Endothelial cell of umbilical vein (primary cell): ENCODE measurements around the gene WDFY2. TPM values are rescaled to one million over a fixed set of nuclear protein-coding genes. Genes with fewer than 3 reads are reported as not detected.

Experiments
- BruUV-seq: library from RNA; stranded (reverse); fragments of 400-500 nt; replicated peaks from 2 replicates; lab custom pipeline; 2021; lab: Mats Ljungman, UMichigan
- CTCF ChIA-PET: fragments of 300-600, 350-600 bp; sonication (Branson Sonifier 250); formaldehyde crosslinking; loops from one replicate; lab custom pipeline; 2021; ENCODE audit warnings: antibody characterized with exemption, inconsistent platforms; lab: Charles Lee
- POLR2A ChIA-PET: fragments of 300-600, 350-600 bp; sonication (Branson Sonifier 250); formaldehyde crosslinking; loops from one replicate; lab custom pipeline; 2021; ENCODE audit warnings: antibody characterized with exemption, inconsistent platforms; lab: Charles Lee
- DNase-seq: peaks from one replicate; pipeline ENCODE4 v3.0.0-alpha.2; 2011; ENCODE audit warnings: low read depth, low spot score
- FAIRE-seq: peaks from 2 replicates; lab custom pipeline; 2011; peaks lifted over from hg19 to GRCh38; lab: Jason Lieb, UNC
- H2AFZ ChIP-seq: 2 replicates; pipeline ENCODE4 v1.6.0; 2012; ENCODE audit warnings: low read depth, low read length, control low read depth, inconsistent platforms
- H3K27ac ChIP-seq: 2 replicates; pipeline ENCODE4 v1.5.1; 2011; ENCODE audit warnings: low read depth, mild to moderate bottlenecking, control low read depth, low read length, moderate library complexity; ENCODE audit not compliant: insufficient read depth
- H3K27me3 ChIP-seq, 2 experiments: 2 replicates each; pipeline versions ENCODE4 v1.6.0 to v1.6.1; 2011; ENCODE audit warnings: low read length in 2 of 2, mixed read lengths in 1 of 2; ENCODE audit not compliant: control insufficient read depth in 2 of 2, insufficient read depth in 2 of 2
- H3K36me3 ChIP-seq, 2 experiments: 2 replicates in 1 of 2; 3 replicates in 1 of 2; pipeline ENCODE4 v1.5.1; 2011; ENCODE audit warnings: low read length in 2 of 2, mild to moderate bottlenecking in 1 of 2, moderate library complexity in 1 of 2; ENCODE audit not compliant: control insufficient read depth in 2 of 2, insufficient read depth in 2 of 2; ENCODE audit errors: extremely low read depth in 1 of 2
- H3K4me1 ChIP-seq: 3 replicates; pipeline ENCODE4 v1.5.1; 2011; ENCODE audit warnings: mild to moderate bottlenecking, low read length; ENCODE audit not compliant: control insufficient read depth, insufficient read depth; ENCODE audit errors: extremely low read depth
- H3K4me2 ChIP-seq: 2 replicates; pipeline ENCODE4 v1.6.1; 2011; ENCODE audit warnings: low read length, control low read depth, mixed read lengths; ENCODE audit not compliant: insufficient read depth
- H3K4me3 ChIP-seq, 3 experiments: fragments of 200-600 bp in 1 of 3; sonication (generic), shearing (Covaris generic) in 1 of 3; replicated peaks in 1 of 3; 2 replicates each; pipeline ENCODE4 v1.5.1; 2011 to 2016; ENCODE audit warnings: control low read depth in 3 of 3, low read length in 3 of 3, mild to moderate bottlenecking in 2 of 3, inconsistent platforms in 1 of 3, low read depth in 1 of 3, moderate library complexity in 1 of 3; ENCODE audit not compliant: insufficient read depth in 1 of 3
- H3K79me2 ChIP-seq: 2 replicates; pipeline ENCODE4 v1.6.0; 2012; ENCODE audit warnings: low read length, inconsistent platforms; ENCODE audit not compliant: control insufficient read depth, insufficient read depth
- H3K9ac ChIP-seq: replicated peaks from 2 replicates; pipeline ENCODE3; 2011; ENCODE audit warnings: low read length, control low read depth; ENCODE audit not compliant: insufficient read depth; ENCODE audit errors: extremely low read depth
- H3K9me1 ChIP-seq: replicated peaks from 3 replicates; pipeline ENCODE4 v1.6.0; 2011; ENCODE audit warnings: mild to moderate bottlenecking, low read length; ENCODE audit not compliant: control insufficient read depth, insufficient read depth; ENCODE audit errors: extremely low read depth
- H3K9me3 ChIP-seq: replicated peaks from 2 replicates; pipeline ENCODE4 v1.5.1; 2012; ENCODE audit warnings: low read length, inconsistent platforms; ENCODE audit not compliant: control insufficient read depth, insufficient read depth
- H4K20me1 ChIP-seq: replicated peaks from 2 replicates; pipeline ENCODE3; 2011; ENCODE audit warnings: mild to moderate bottlenecking, low read length; ENCODE audit not compliant: control insufficient read depth, insufficient read depth; ENCODE audit errors: extremely low read depth
- FOS ChIP-seq: IDR thresholded peaks from 2 replicates; pipeline ENCODE4 v1.6.1; 2011; ENCODE audit warnings: mild to moderate bottlenecking, low read length, moderate library complexity, borderline replicate concordance; ENCODE audit not compliant: insufficient read depth
- GATA2 ChIP-seq: IDR thresholded peaks from 2 replicates; pipeline ENCODE4 v1.7.0; 2011; ENCODE audit warnings: low read depth, mild to moderate bottlenecking, moderate library complexity, mixed read lengths, low read length; ENCODE audit not compliant: insufficient read length, insufficient read depth
- JUN ChIP-seq: IDR thresholded peaks from 2 replicates; pipeline ENCODE4 v1.6.1; 2011; ENCODE audit warnings: borderline replicate concordance, low read depth; ENCODE audit not compliant: insufficient read length, insufficient read depth
- MYC ChIP-seq: IDR thresholded peaks from one replicate; pipeline ENCODE4 v1.6.1; 2011; ENCODE audit warnings: mild to moderate bottlenecking, low read depth, low read length
- POLR2AphosphoS5 ChIP-seq: IDR thresholded peaks from 2 replicates; pipeline ENCODE4 v1.6.1; 2012; ENCODE audit warnings: low read depth, mild to moderate bottlenecking, control low read depth, low read length, moderate library complexity; ENCODE audit not compliant: insufficient read depth
- dilution Hi-C: fragments of 300-500 bp; cut with MboI; formaldehyde crosslinking; loops from one replicate; pipeline ENCODE4 v1.15.0; 2019; ENCODE audit warnings: low sequenced_read_pairs; ENCODE audit not compliant: extremely low pct_ligation_motif_present
- intact Hi-C: fragments of 100-400 bp; cut with micrococcal nuclease; formaldehyde crosslinking; loops from one replicate; pipeline ENCODE4 v1.10.0; 2022
- polyA plus RNA-seq, 4 experiments: library from polyadenylated mRNA; depleted of rRNA in 3 of 4; stranded (reverse) in 3 of 4; unstranded in 1 of 4; fragments of >200 nt; gene quantifications; 2 replicates each; pipeline versions ENCODE4 v1.2.1 to v1.2.3, GENCODE V29; 2011 to 2012; ENCODE audit warnings: missing spikeins in 1 of 4
- total RNA-seq: library from RNA; stranded (reverse); gene quantifications from 2 replicates; pipeline ENCODE4 v1.2.3, GENCODE V29; 2021
- TF ChIP-seq, protein P1 (sequence below): IDR thresholded peaks from 2 replicates; pipeline ENCODE4 v1.6.1; 2011; ENCODE audit not compliant: insufficient read depth, insufficient read length
- TF ChIP-seq, protein P2 (sequence below), 2 donors: IDR thresholded peaks; 1 replicate in 1 of 2; 2 replicates in 1 of 2; pipeline ENCODE4 v1.5.1; 2011; ENCODE audit warnings: low read length in 2 of 2, mild to moderate bottlenecking in 2 of 2, moderate library complexity in 2 of 2, control low read depth in 1 of 2, inconsistent platforms in 1 of 2, low read depth in 1 of 2; ENCODE audit not compliant: insufficient read depth in 1 of 2; ENCODE audit errors: extremely low read depth in 1 of 2

WDFY2 gene
- total and polyA plus RNA-seq, 2 donors (not counting 3 experiments of a cell fraction or from before 2014, with no cell fraction given), result 2.1 to 5.5 TPM

DNA sequence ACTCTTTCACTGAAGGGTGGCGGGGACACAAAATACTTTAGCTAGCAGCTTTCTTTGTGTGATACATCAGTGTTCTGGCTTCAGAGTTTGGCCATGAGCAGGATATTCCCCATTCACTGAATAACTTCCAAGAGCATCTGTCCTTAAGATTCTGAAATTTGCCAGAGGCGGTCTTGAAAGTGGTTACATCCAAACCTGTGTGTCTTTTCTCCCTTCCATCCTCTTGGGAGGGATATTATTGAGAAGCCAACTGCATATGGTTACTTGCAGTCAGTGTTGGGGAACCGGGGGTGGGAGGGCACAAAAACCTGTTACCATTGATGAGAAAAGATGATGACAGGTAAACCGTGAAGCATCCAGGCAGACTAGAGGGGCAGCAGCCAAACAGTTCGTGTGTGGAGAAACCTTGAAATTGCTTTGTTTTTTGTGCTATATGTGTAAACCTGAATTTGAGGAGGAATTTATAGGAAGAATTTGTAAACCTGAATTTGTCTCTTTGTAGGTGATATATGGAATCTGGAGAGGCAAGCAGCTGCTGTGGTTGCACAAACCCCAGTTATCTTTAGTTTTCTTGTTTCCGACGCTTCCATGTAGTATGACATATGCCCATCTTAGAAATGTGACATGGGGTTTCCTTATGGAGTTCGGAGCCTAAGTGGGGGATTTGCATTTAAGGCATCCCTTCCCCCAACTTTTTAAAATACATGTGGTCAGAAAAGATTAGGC is 104.8 kb downstream of the WDFY2 start:
- Histone ChIP-seq H4K20me1 (no peaks in the 10 kb centered on the region), H3K9me3 (no peaks in the 10 kb centered on the region), H3K9ac (no peak overlapping the region), H3K9me1 (no peaks in the 10 kb centered on the region), H3K36me3 (no peaks in the 10 kb centered on the region), H3K4me1 (no peaks in the 10 kb centered on the region), H3K4me3 (no peak overlapping the region), H3K27me3 (no peaks in the 10 kb centered on the region), H3K4me2 (no peak overlapping the region), H3K27ac (no peak overlapping the region), H3K79me2 (no peaks in the 10 kb centered on the region), H2AFZ (no peak overlapping the region)
- BruUV-seq, result no TSS peak
- CTCF ChIA-PET, result interaction anchor here (0.9 kb wide), 1 partner anchor 44 kb away, joined by 3 read pairs; no protein-coding TSS in a partner anchor
- dilution Hi-C loops (no loop called here), intact Hi-C loops (no loop called here)
- TF ChIP-seq GATA2, result no peak
- TF ChIP-seq JUN, result no peak
- TF ChIP-seq, protein P1, sequence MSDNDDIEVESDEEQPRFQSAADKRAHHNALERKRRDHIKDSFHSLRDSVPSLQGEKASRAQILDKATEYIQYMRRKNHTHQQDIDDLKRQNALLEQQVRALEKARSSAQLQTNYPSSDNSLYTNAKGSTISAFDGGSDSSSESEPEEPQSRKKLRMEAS, result no peak
- TF ChIP-seq FOS, result no peak
- DNase-seq (no peak), FAIRE-seq (no peak)
- POLR2A ChIA-PET, result no interaction called here

DNA sequence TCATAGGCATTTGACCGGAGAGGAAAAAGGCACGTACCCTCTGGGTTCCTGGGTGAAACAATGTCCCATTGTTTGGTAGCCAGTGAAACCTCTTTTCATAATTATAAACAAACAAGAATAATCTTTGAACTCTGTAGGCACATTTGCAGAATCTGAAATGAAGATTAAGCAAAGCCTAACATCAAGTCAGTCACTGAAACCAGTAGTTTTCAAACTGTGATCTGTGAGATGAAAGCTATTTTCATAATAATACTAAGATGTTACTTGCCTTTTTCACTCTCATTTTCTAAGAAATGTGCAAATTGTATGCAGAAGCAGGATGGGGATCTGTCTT is 105.4 kb downstream of the WDFY2 start:
- FAIRE-seq, result no peak
- H3K36me3 ChIP-seq, result no peaks in the 10 kb centered on the region

More for the DNA sequence above, 105.4 kb downstream of the WDFY2 start:
- intact Hi-C loops (no loop called here), dilution Hi-C loops (no loop called here)
- TF ChIP-seq, protein P1, result no peak
- no peak for TF ChIP-seq MYC
- TF ChIP-seq, protein P2, sequence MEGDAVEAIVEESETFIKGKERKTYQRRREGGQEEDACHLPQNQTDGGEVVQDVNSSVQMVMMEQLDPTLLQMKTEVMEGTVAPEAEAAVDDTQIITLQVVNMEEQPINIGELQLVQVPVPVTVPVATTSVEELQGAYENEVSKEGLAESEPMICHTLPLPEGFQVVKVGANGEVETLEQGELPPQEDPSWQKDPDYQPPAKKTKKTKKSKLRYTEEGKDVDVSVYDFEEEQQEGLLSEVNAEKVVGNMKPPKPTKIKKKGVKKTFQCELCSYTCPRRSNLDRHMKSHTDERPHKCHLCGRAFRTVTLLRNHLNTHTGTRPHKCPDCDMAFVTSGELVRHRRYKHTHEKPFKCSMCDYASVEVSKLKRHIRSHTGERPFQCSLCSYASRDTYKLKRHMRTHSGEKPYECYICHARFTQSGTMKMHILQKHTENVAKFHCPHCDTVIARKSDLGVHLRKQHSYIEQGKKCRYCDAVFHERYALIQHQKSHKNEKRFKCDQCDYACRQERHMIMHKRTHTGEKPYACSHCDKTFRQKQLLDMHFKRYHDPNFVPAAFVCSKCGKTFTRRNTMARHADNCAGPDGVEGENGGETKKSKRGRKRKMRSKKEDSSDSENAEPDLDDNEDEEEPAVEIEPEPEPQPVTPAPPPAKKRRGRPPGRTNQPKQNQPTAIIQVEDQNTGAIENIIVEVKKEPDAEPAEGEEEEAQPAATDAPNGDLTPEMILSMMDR (IDR thresholded peaks at IDR 0.05; ENCODE audit: extremely low read depth in 1 of 2, insufficient read depth in 1 of 2, low read depth in 1 of 2, low read length in 2 of 2), result no peak
- no peak for TF ChIP-seq GATA2
- TF ChIP-seq POLR2AphosphoS5, result no peak
- Histone ChIP-seq H4K20me1 (no peaks in the 10 kb centered on the region), H3K9me3 (no peaks in the 10 kb centered on the region), H3K9ac (no peak overlapping the region), H3K4me3 (no peak overlapping the region), H3K27ac (no peak overlapping the region), H3K27me3 (no peaks in the 10 kb centered on the region), H2AFZ (no peak overlapping the region), H3K4me2 (no peak overlapping the region), H3K9me1 (no peaks in the 10 kb centered on the region), H3K4me1 (no peaks in the 10 kb centered on the region), H3K79me2 (no peaks in the 10 kb centered on the region)
- no TSS peak for BruUV-seq
- ChIA-PET CTCF (no interaction called here), POLR2A (no interaction called here)
- DNase-seq, result no peak
